GM12878 (cell line): Measurements from ENCODE around the gene ITCH. TPM values are rescaled to one million over a fixed set of nuclear protein-coding genes. Genes with fewer than 3 reads are reported as not detected.
A peak's percentile ranks its signal among the peaks of the same experiment; 100 is the strongest.

ENCODE experiments used
- ATAC-seq: fragments of 200-7000 bp; cut with Tn5 transposase; 3 replicates; pipeline ENCODE4 v1.9.1; 2020; ENCODE audit warnings: mild to moderate bottlenecking, moderate library complexity
- BruUV-seq: library from RNA; stranded (reverse); fragments of 400-500 nt; replicated peaks from 2 replicates; lab custom pipeline; 2021; lab: Mats Ljungman, UMichigan
- CTCF ChIA-PET: fragments of 300-600 bp; sonication (Branson Sonifier 250); formaldehyde crosslinking; extraction: SDS; loops from one replicate; lab custom pipeline; 2021; ENCODE audit warnings: inconsistent platforms; lab: Yijun Ruan, JAX
- POLR2A ChIA-PET: fragments of 350-600 bp; formaldehyde crosslinking; extraction: SDS; loops from one replicate; lab custom pipeline; 2021; ENCODE audit warnings: inconsistent platforms; lab: Charles Lee
- RAD21 ChIA-PET: fragments of 300-600 bp; sonication (Branson Sonifier 250); formaldehyde crosslinking; loops from one replicate; lab custom pipeline; 2023; ENCODE audit warnings: antibody characterized with exemption; ENCODE audit not compliant: unreplicated experiment; lab: Charles Lee
- SMC1A ChIA-PET: fragments of 300-600 bp; sonication (Branson Sonifier 250); formaldehyde crosslinking; loops from one replicate; lab custom pipeline; 2023; ENCODE audit not compliant: unreplicated experiment, uncharacterized antibody; lab: Charles Lee
- DNase-seq: peaks from one replicate; pipeline ENCODE4 v3.0.0-alpha.2; 2011; ENCODE audit warnings: low read depth, low spot score
- FAIRE-seq: peaks from 3 replicates; lab custom pipeline; 2011; peaks lifted over from hg19 to GRCh38; lab: Jason Lieb, UNC
- H2AFZ ChIP-seq: 2 replicates; pipeline ENCODE4 v1.6.0; 2011; ENCODE audit warnings: low read depth, low read length, control low read depth; ENCODE audit not compliant: control insufficient read depth
- H3K27ac ChIP-seq: 2 replicates; pipeline ENCODE4 v1.5.1; 2011; ENCODE audit warnings: control low read depth; ENCODE audit not compliant: control insufficient read depth, insufficient read depth
- H3K27me3 ChIP-seq, 2 experiments: replicated peaks in 1 of 2; 2 replicates each; pipeline versions ENCODE4 v1.6.0 to v1.6.1; 2011; ENCODE audit warnings: low read length in 1 of 2; ENCODE audit not compliant: control insufficient read depth in 2 of 2, insufficient read depth in 2 of 2
- H3K36me3 ChIP-seq, 2 experiments: 2 replicates each; pipeline ENCODE4 v1.5.1; 2011; ENCODE audit warnings: low read length in 1 of 2; ENCODE audit not compliant: control insufficient read depth in 2 of 2, insufficient read depth in 2 of 2
- H3K4me1 ChIP-seq: 2 replicates; pipeline ENCODE4 v1.6.1; 2011; ENCODE audit warnings: mild to moderate bottlenecking, low read length, moderate library complexity, mixed read lengths; ENCODE audit not compliant: control insufficient read depth, insufficient read depth
- H3K4me2 ChIP-seq: 2 replicates; pipeline ENCODE4 v1.6.0; 2011; ENCODE audit warnings: control low read depth; ENCODE audit not compliant: control insufficient read depth, insufficient read depth
- H3K4me3 ChIP-seq: fragments of 200-600 bp; sonication (generic); 2 replicates; pipeline ENCODE4 v1.5.1; 2016
- H3K79me2 ChIP-seq: 2 replicates; pipeline ENCODE4 v1.6.0; 2011; ENCODE audit warnings: low read length; ENCODE audit not compliant: control insufficient read depth, insufficient read depth
- H3K9ac ChIP-seq: 2 replicates; pipeline ENCODE4 v1.8.0; 2011; ENCODE audit warnings: low read length, control low read depth, mixed read lengths; ENCODE audit not compliant: control insufficient read depth, insufficient read depth
- H3K9me3 ChIP-seq: replicated peaks from 3 replicates; pipeline ENCODE4 v1.5.1; 2011; ENCODE audit warnings: mild to moderate bottlenecking, low read length; ENCODE audit not compliant: control insufficient read depth, insufficient read depth
- H4K20me1 ChIP-seq: 2 replicates; pipeline ENCODE4 v1.6.0; 2011; ENCODE audit not compliant: control insufficient read depth, insufficient read depth
- ASH2L ChIP-seq: fragments of 300-600, 200-600 bp; sonication (generic); IDR thresholded peaks from 2 replicates; pipeline ENCODE4 v1.6.1; 2017; ENCODE audit warnings: low read depth, mild to moderate bottlenecking, borderline replicate concordance
- EP300 ChIP-seq, 2 experiments: fragments of 150-350 bp in 1 of 2; IDR thresholded peaks; 2 replicates each; pipeline ENCODE4 v1.6.1; 2011 to 2012; ENCODE audit warnings: low read depth in 2 of 2, low read length in 2 of 2, borderline replicate concordance in 1 of 2, improper control_type of control experiment in 1 of 2, inconsistent platforms in 1 of 2; ENCODE audit not compliant: control insufficient read depth in 1 of 2
- ESRRA ChIP-seq: IDR thresholded peaks from 2 replicates; pipeline ENCODE4 v1.6.1; 2012; ENCODE audit warnings: mild to moderate bottlenecking, low read length, improper control_type of control experiment
- FOXK2 ChIP-seq: fragments of 450-650 bp; IDR thresholded peaks from 2 replicates; pipeline ENCODE4 v1.6.1; 2017; ENCODE audit warnings: mild to moderate bottlenecking, moderate library complexity
- FOXM1 ChIP-seq: IDR thresholded peaks from 2 replicates; pipeline ENCODE4 v1.6.1; 2012; ENCODE audit warnings: low read depth, mild to moderate bottlenecking, inconsistent platforms, low read length, moderate library complexity
- JUNB ChIP-seq: IDR thresholded peaks from 2 replicates; pipeline ENCODE4 v1.6.1; 2016; ENCODE audit warnings: antibody characterized with exemption, mild to moderate bottlenecking
- MEF2B ChIP-seq: fragments of 450-650 bp; IDR thresholded peaks from 2 replicates; pipeline ENCODE4 v1.6.1; 2018; ENCODE audit warnings: mild to moderate bottlenecking, moderate library complexity; ENCODE audit not compliant: partially characterized antibody, poor library complexity, severe bottlenecking
- MTA2 ChIP-seq: fragments of 450-650 bp; IDR thresholded peaks from 2 replicates; pipeline ENCODE4 v1.6.1; 2016; ENCODE audit warnings: low read depth, mild to moderate bottlenecking, moderate library complexity
- NFIC ChIP-seq: IDR thresholded peaks from 2 replicates; pipeline ENCODE4 v1.6.1; 2012; ENCODE audit warnings: low read depth, mild to moderate bottlenecking, inconsistent platforms, low read length, moderate library complexity
- NR2C1 ChIP-seq: fragments of 450-650 bp; IDR thresholded peaks from 2 replicates; pipeline ENCODE4 v1.6.1; 2017; ENCODE audit warnings: antibody characterized with exemption, mild to moderate bottlenecking, moderate library complexity
- RAD51 ChIP-seq: fragments of 450-650 bp; IDR thresholded peaks from 2 replicates; pipeline ENCODE4 v1.6.1; 2016; ENCODE audit warnings: moderate library complexity, mild to moderate bottlenecking, inconsistent platforms
- RBBP5 ChIP-seq: fragments of 200-600 bp; sonication (generic); conservative IDR thresholded peaks from 2 replicates; pipeline ENCODE4 v1.6.1; 2016
- RFX5 ChIP-seq: IDR thresholded peaks from 2 replicates; pipeline ENCODE4 v1.6.1; 2011; ENCODE audit warnings: low read depth, low read length, improper control_type of control experiment
- RUNX3 ChIP-seq: IDR thresholded peaks from 2 replicates; pipeline ENCODE4 v1.6.1; 2012; ENCODE audit warnings: low read length, inconsistent platforms
- SIN3A ChIP-seq: IDR thresholded peaks from 2 replicates; pipeline ENCODE4 v1.6.1; 2012; ENCODE audit warnings: low read depth, low read length, improper control_type of control experiment
- SMAD1 ChIP-seq: fragments of 450-650 bp; IDR thresholded peaks from 2 replicates; pipeline ENCODE4 v1.6.1; 2018; ENCODE audit warnings: mild to moderate bottlenecking, low read depth; ENCODE audit not compliant: partially characterized antibody
- SP1 ChIP-seq: IDR thresholded peaks from one replicate; pipeline ENCODE4 v1.6.1; 2011; ENCODE audit warnings: low read depth, low read length
- TCF12 ChIP-seq: IDR thresholded peaks from 2 replicates; pipeline ENCODE4 v1.6.1; 2011; ENCODE audit warnings: low read depth, mild to moderate bottlenecking, low read length
- TCF7 ChIP-seq: IDR thresholded peaks from 2 replicates; pipeline ENCODE4 v1.6.1; 2014; ENCODE audit warnings: antibody characterized with exemption, borderline replicate concordance
- ZNF207 ChIP-seq: fragments of 450-650 bp; IDR thresholded peaks from 2 replicates; pipeline ENCODE4 v1.6.1; 2014; ENCODE audit warnings: antibody characterized with exemption, mild to moderate bottlenecking, borderline replicate concordance
- ZNF217 ChIP-seq: fragments of 450-650 bp; IDR thresholded peaks from 2 replicates; pipeline ENCODE4 v1.6.1; 2017; ENCODE audit warnings: antibody characterized with exemption, mild to moderate bottlenecking
- WGBS: methylation state at CpG from one replicate; pipeline ENCODE4 v1.1.6; 2016; ENCODE audit warnings: low lambda C conversion rate; ENCODE audit not compliant: insufficient replicate concordance, insufficient coverage; ENCODE audit errors: missing lambda C conversion rate; 5-methylcytosine and 5-hydroxymethylcytosine counted together
- in situ Hi-C: fragments of 300-500 bp; cut with MboI; formaldehyde crosslinking; loops from 9 replicates; pipeline ENCODE4 v1.14.3; 2018; ENCODE audit warnings: mixed read lengths
- intact Hi-C: fragments of 100-400 bp; cut with micrococcal nuclease; formaldehyde crosslinking; loops from one replicate; pipeline ENCODE4 v1.14.2; 2022; ENCODE audit not compliant: unreplicated experiment
- polyA plus RNA-seq, 11 experiments: library from polyadenylated mRNA; depleted of rRNA in 4 of 11; unstranded in 6 of 11; stranded (reverse) in 5 of 11; fragments of >200 nt; fragmentation: Nextera tagmentation in 4 of 11; fragmentation: Illumina TruSeq in 1 of 11; extraction: Ambion mirVana in 4 of 11; extraction: Trizol in 1 of 11; gene quantifications; 1 replicate in 1 of 11; 2 replicates in 10 of 11; pipeline versions ENCODE4 v1.2.1 to v1.2.3, GENCODE V29; 2011 to 2016; ENCODE audit warnings: inconsistent platforms in 2 of 11, missing spikeins in 2 of 11, low read depth in 1 of 11
- total RNA-seq, 4 experiments: library from RNA; depleted of rRNA in 3 of 4; stranded (reverse); fragments of >200 nt in 3 of 4; fragmentation: Illumina TruSeq in 1 of 4; extraction: Trizol in 1 of 4; gene quantifications; 2 replicates each; pipeline versions ENCODE4 v1.2.1 to v1.2.3, GENCODE V29; 2013 to 2021
- TF ChIP-seq, protein P1 (sequence below): fragments of 450-650 bp; IDR thresholded peaks from 2 replicates; pipeline ENCODE4 v1.6.1; 2017; ENCODE audit warnings: borderline replicate concordance
- TF ChIP-seq, protein P2 (sequence below): fragments of 450-650 bp; IDR thresholded peaks from 2 replicates; pipeline ENCODE4 v1.6.1; 2018; ENCODE audit warnings: borderline replicate concordance, mild to moderate bottlenecking; ENCODE audit not compliant: partially characterized antibody

Gene ITCH
- total and polyA plus RNA-seq, 10 of the 15 experiments (the other 5 are each of a cell fraction or from before 2014, with no cell fraction given), result 7.5 to 46.1 (median 21.5) TPM

DNA sequence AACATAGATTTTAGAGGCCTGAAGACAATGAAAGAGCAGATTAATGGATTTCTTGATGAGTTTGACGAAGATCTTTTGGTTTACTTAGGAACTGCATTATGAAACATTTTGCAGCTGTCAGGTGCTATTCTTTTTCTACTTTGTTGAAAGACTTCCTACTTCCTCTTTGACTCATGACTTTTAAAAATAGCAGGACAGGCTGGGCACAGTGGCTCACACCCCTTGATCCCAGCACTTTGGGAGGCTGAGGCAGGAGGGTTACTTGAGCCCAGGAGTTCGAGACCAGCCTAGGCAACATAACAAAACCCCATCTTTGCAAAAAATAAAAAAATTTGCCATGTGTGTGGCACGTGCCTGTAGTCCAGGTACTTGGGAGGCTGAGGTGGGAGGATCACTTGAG is 52.0 kb downstream of the ITCH start:
- peak; percentile 39 for DNase-seq
- H3K27me3 ChIP-seq, result no peaks in the 10 kb centered on the region
- H3K4me1 ChIP-seq, result peaks cover 20% of the 10 kb centered on the region
- intact Hi-C loops (loop anchor here (5.0 kb wide), 1 partner anchor 48 kb away; no protein-coding TSS in a partner anchor), in situ Hi-C loops (no loop called here)
- H4K20me1 ChIP-seq, result no peaks in the 10 kb centered on the region
- ATAC-seq, result peak; percentile 85
- H3K9ac ChIP-seq, result peak overlapping the region; percentile 53; the same call in 1 of the 2 replicates
- H3K9me3 ChIP-seq, result no peaks in the 10 kb centered on the region
- H3K36me3 ChIP-seq, result peaks cover 0 to 20% of the 10 kb centered on the region in 2 experiments
- ChIA-PET SMC1A (interaction anchor here (0.6 to 5.7 kb wide), 8 partner anchors 9 to 102 kb away, joined by 3 to 35 read pairs (median 6); partner anchors contain the start of gene ITCH), POLR2A (interaction anchor here (1.0 to 3.0 kb wide), 4 partner anchors 10 to 52 kb away, joined by 3 to 9 read pairs (median 5); partner anchors contain the start of gene ITCH), RAD21 (interaction anchor here (0.6 to 4.6 kb wide), 5 partner anchors 11 to 103 kb away, joined by 3 to 25 read pairs (median 3); partner anchors contain the start of gene ITCH), CTCF (interaction anchor here (0.9 to 3.1 kb wide), 2 partner anchors 11 to 102 kb away, joined by 3 to 17 read pairs; no protein-coding TSS in a partner anchor)
- FAIRE-seq, result peak; percentile 81
- H3K27ac ChIP-seq, result peak overlapping the region; percentile 76
- H2AFZ ChIP-seq, result no peak overlapping the region
- H3K4me2 ChIP-seq, result peak overlapping the region; percentile 68
- 34% methylated on average over 3 of the region's 3 CpGs for WGBS
- H3K79me2 ChIP-seq, result no peaks in the 10 kb centered on the region
- BruUV-seq, result TSS peak; percentile 14
- H3K4me3 ChIP-seq, result no peak overlapping the region
- TF ChIP-seq TCF7, result peak; percentile 47
- peak; percentile 90 for TF ChIP-seq TCF12
- peak; percentile 38 for TF ChIP-seq SP1
- TF ChIP-seq, protein P1, sequence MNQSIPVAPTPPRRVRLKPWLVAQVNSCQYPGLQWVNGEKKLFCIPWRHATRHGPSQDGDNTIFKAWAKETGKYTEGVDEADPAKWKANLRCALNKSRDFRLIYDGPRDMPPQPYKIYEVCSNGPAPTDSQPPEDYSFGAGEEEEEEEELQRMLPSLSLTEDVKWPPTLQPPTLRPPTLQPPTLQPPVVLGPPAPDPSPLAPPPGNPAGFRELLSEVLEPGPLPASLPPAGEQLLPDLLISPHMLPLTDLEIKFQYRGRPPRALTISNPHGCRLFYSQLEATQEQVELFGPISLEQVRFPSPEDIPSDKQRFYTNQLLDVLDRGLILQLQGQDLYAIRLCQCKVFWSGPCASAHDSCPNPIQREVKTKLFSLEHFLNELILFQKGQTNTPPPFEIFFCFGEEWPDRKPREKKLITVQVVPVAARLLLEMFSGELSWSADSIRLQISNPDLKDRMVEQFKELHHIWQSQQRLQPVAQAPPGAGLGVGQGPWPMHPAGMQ, result no peak
- TF ChIP-seq ZNF207, result no peak
- peak; percentile 74 for TF ChIP-seq MEF2B
- TF ChIP-seq ASH2L, result no peak
- no peak for TF ChIP-seq RBBP5
- TF ChIP-seq, protein P2, sequence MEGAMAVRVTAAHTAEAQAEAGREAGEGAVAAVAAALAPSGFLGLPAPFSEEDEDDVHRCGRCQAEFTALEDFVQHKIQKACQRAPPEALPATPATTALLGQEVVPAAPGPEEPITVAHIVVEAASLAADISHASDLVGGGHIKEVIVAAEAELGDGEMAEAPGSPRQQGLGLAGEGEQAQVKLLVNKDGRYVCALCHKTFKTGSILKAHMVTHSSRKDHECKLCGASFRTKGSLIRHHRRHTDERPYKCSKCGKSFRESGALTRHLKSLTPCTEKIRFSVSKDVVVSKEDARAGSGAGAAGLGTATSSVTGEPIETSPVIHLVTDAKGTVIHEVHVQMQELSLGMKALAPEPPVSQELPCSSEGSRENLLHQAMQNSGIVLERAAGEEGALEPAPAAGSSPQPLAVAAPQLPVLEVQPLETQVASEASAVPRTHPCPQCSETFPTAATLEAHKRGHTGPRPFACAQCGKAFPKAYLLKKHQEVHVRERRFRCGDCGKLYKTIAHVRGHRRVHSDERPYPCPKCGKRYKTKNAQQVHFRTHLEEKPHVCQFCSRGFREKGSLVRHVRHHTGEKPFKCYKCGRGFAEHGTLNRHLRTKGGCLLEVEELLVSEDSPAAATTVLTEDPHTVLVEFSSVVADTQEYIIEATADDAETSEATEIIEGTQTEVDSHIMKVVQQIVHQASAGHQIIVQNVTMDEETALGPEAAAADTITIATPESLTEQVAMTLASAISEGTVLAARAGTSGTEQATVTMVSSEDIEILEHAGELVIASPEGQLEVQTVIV, result no peak
- peak; percentile 36; the same call in 1 of the 2 replicates for TF ChIP-seq RAD51
- peak; percentile 59; the same call in 1 of the 2 replicates for TF ChIP-seq MTA2
- TF ChIP-seq NR2C1, result no peak
- no peak for TF ChIP-seq ESRRA
- TF ChIP-seq FOXM1, result peak; percentile 65; the same call in 1 of the 2 replicates
- no peak for TF ChIP-seq FOXK2
- TF ChIP-seq RFX5, result no peak
- TF ChIP-seq SMAD1, result no peak
- TF ChIP-seq SIN3A, result no peak
- peak; percentile 45; the same call in 1 of the 2 replicates for TF ChIP-seq RUNX3
- TF ChIP-seq EP300 (IDR thresholded peaks at IDR 0.05; ENCODE audit: borderline replicate concordance in 1 of 2, control insufficient read depth in 1 of 2, low read depth in 2 of 2, low read length in 2 of 2), result peak; percentile 40 to 46; a peak in 1 of 4 replicates
- TF ChIP-seq JUNB, result peak; percentile 91
- TF ChIP-seq NFIC, result peak; percentile 77; the same call in 1 of the 2 replicates
- TF ChIP-seq ZNF217, result peak; percentile 98
